Activated CD4-positive, alpha-beta T cell treated with anti-CD3 and anti-CD28 coated beads, Interleukin-2, amount 50 U/mL, for 48 hours (primary cell): Measurements from ENCODE around the gene TRAPPC2.
"Not testable (repeated sequence)": the region's sequence is repeated elsewhere in the genome, so short reads cannot be mapped to it uniquely, and the experiment has no call there.

Experiments used
- DNase-seq, 2 experiments: peaks; one replicate each; pipeline ENCODE4 v3.0.0-alpha.2; 2020

Gene TRAPPC2

DNA sequence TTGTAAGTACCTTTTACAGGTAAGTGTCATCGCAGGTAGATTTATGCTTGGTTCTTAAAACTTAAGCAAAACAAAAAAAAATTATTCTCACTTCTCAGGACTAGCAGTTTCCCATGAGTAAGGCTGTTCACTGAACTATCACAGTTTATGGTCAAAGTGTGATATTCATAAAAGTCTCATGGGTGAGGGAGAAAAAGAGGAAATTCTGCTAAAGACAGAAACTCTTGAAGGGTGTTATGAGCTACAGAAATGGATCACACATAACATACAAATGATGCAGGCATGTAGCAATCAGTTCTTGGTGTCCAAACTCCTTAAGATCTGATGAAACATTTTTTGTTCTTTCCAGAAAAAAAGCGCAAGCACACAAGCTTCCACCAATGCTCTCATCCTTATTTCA is 37.0 kb downstream of the TRAPPC2 start:
- no peak for DNase-seq

GRCh38 chrX:13695601-13696115 is 38.8 kb downstream of the TRAPPC2 start:
- DNase-seq = no peak

DNA sequence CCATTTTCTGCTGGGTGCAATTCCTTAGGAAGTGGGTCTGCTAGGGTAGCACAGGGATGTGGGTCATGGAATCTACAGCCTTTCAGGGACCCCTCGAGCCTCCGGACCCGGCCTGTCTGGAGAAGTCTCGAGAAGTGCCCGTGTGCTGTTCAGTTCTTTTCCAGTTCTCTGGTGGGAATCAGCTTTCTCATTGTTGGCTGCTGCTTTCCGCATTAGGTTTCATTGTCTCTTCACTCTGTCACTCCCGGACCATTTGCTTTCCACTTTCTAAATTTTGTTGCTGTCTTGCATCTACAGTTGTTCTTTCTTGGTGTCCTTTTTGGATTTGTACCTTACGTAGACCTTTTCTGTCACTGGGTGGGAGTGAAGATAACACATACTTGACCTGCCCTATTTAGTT is 39.4 kb downstream of the TRAPPC2 start:
- DNase-seq = no peak

GRCh38 chrX:13694359-13694758 is 40.1 kb downstream of the TRAPPC2 start:
- no peak for DNase-seq

GRCh38 chrX:13693341-13693961 is 41.0 kb downstream of the TRAPPC2 start:
- no peak for DNase-seq

GRCh38 chrX:13692771-13693231 is 41.6 kb downstream of the TRAPPC2 start:
- DNase-seq = no peak

GRCh38 chrX:13691841-13692371 is 42.5 kb downstream of the TRAPPC2 start:
- no peak for DNase-seq

DNA sequence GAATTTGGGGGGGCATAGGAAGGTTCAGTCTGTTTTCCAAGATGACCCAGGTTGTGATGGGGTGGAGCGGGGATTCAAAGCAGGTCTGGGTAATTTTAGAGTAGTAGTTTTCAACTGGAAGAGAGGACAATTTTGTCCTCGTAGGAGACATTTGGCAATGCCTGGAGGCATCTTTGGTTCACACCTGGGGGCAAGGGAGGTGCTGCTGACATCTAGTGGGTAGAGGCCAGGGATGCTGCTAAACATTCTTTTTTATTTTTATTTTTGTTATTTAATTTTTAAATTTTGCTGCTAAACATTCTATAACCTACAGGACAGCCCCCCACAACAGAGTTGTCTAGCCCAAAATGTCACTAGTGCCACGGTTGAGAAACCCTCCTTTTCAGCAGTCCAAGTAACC is 43.6 kb downstream of the TRAPPC2 start:
- DNase-seq = peak in 1 of 2 experiments; percentile 10

DNA sequence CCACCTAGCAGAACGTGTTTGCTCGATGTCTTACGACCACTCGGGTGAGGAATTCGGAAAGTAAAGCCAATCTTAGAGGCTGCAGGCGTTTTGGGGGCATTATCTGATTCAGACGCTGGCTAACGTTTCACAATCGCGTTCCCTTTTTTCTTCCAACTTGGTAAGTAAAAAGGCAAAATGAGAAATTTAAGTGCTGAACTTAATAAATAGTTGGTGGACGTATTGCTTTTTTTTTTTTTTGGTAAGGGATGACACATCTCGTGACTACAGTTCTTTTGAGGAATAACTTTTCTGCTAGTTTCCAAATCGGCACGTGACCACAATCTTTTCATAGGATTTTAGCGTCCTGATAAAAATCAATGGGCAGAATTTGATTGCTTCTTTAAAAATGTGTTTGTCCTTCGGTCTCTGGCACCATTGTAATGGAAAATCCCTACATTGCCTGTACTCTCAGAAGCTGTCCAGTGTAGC is 44.6 kb downstream of the TRAPPC2 start:
- no peak for DNase-seq

- peak; percentile 87 to 88 for DNase-seq
Observed at GRCh38 chrX:13688958-13689740, 45.3 kb downstream of the TRAPPC2 start, which contains the start of gene RAB9A. Gene RAB9A (plus strand): TSS chrX:13689128. CDS start chrX:13708747, 19,619 bp downstream.

- DNase-seq = no peak
Observed at GRCh38 chrX:13688384-13688957, 45.9 kb downstream of the TRAPPC2 start.

GRCh38 chrX:13687203-13687602 is 47.2 kb downstream of the TRAPPC2 start:
- no peak for DNase-seq

DNA sequence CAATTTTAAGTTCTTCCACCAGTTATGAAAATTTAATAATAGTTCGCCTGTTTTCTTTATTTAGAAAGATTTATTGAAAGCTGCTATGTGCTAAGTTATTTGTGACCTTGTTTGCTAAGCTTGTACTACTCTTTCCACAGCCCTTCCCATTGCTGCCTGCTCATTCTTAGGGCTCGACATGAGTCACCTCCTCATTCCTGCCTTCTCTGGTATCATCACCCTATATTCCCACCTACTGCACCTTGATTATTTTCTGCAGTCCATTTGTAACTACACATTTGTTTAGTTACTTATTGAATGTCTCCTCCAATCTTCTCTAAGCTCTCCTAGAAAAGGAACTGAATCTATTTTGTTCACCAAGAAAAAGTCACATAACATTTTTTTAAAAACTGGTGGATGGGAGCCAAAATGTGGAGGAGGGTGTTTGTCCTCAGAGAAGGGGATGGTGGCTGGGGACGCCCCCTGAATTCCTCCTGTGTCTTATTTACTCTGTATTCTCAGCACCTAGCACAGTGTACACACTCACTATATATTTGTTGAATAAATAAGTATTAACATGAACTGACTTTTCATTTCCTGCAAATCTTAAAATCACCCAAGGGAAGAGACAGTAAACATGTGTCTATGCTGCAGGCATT is 49.2 kb downstream of the TRAPPC2 start:
- no peak for DNase-seq

DNA sequence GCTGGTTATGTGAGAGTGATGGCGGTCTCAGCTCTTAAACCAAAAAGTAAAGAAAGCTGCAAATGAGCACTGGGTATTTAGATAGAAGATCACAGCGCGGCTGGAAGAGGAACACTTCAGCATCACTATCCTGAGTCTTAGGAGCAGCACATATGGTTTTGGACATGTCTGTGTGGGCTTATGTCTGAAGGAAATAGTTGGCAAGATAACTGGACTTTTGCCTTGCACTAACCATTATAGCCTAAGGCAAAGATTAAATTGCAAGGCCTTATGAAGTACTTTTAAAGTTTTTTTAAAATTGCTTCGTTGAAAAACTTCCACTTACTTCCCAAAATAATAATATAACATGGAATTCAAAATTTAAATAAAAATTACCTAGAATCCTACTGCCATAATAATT is 50.1 kb downstream of the TRAPPC2 start:
- no peak for DNase-seq

- no peak for DNase-seq
Observed at GRCh38 chrX:13681595-13681994, 52.8 kb downstream of the TRAPPC2 start.

- not testable (repeated sequence) for DNase-seq
Observed at GRCh38 chrX:13679700-13680099, 54.7 kb downstream of the TRAPPC2 start.

- no peak for DNase-seq
Observed at GRCh38 chrX:13676885-13677284, 57.5 kb downstream of the TRAPPC2 start.

DNA sequence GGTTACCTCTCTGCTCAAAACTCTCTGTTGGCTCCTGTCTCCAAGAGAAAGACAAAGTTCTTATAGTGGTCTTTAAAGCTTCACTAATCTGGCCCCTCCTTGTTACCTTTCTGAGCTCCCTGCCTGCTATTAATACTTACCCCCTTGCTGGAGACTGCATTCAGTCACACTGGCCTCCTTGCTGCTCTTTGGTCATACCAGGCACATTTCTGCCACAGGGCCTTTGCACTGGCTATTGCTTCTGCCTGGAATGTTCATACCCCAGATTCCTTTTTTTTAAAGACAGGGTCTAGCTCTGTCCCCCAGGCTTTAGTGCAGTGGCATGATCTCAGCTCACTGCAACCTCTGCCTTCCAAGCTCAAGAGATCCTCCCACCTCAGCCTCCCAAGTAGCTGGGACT is 61.4 kb downstream of the TRAPPC2 start:
- no peak for DNase-seq

DNA sequence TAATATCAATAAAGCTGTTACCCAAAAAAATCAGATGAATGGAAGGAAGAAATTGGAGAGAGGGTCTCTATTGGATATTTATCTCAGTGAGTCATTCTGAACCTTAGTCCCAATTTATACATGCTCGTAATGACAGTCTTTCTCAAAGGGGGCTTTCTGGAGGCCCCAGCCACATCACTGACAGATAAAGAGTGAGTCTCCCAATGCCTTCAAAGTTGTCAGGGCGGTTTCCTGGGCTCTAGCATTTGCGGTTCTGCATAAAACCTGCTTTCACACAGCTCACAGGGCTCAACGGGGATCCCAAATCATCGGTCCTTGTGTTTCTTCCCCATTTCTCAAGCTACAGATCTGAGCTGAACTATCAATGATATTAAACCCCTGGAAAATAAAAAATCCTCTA is 64.2 kb downstream of the TRAPPC2 start:
- DNase-seq = no peak

DNA sequence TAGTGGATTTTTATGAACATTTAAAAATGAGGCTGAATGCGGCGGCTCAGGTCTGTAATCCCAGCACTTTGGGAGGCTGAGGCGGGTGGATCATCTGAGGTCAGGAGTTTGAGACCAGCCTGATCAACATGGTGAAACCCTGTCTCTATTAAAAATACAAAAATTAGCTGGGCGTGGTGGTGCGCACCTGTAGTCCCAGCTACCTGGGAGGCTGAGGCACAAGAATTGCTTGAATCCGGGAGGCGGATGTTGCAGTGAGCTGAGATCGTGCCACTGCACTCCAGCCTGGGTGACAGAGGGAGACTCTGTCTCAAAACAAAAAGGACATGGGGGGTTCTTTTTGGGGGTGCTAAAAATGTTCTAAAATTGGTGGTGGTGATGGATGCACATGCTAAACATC is 64.7 kb downstream of the TRAPPC2 start:
- DNase-seq = peak in 1 of 2 experiments; percentile 25

DNA sequence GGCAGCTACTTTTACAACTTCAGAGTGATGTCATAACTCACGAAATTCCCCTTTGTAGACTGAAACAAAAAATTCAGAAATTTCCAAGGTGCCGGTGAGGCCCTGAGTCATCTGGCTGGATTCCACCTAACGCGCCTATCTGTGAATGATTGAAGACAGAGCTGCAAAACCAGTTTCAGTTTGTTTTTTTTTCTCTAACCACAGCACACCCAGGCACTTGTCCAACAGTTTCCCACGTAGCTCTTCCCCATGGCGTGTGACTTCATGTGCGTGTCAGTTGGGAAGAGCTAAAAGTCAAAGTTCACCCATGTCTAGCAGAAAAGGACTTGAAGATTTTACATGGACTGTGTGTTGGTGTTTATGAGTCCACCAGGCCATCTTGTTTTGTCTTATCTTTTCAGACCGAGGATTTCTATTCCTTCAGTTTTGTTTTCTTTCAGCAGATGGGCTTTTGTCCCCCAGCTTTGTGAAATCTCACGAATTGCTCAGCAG is 65.1 kb downstream of the TRAPPC2 start:
- DNase-seq = peak; percentile 58 to 69

- no peak for DNase-seq
Observed at GRCh38 chrX:13667919-13668318, 66.5 kb downstream of the TRAPPC2 start.

GRCh38 chrX:13666836-13667235 is 67.6 kb downstream of the TRAPPC2 start:
- no peak for DNase-seq
